ENCODE measurements around the gene SLC35F1. TPM values are rescaled to one million over a fixed set of nuclear protein-coding genes. Genes with fewer than 3 reads are reported as not detected.

SLC35F1 gene
- polyA plus RNA-seq, 2 of the 4 experiments (the other 2 are of a cell fraction), result 0.01 TPM; not detected in 1

GRCh38 chr6:118295336-118295735 is 388.3 kb downstream of the SLC35F1 start:
- Histone ChIP-seq H3K27ac (no peak overlapping the region), H3K9me3 (no peaks in the 10 kb centered on the region), H3K4me1 (no peaks in the 10 kb centered on the region), H3K4me2 (no peak overlapping the region), H3K4me3 (no peak overlapping the region)
- no peak for DNase-seq (ENCODE audit: low read depth in 1 of 2, low spot score in 1 of 2)
- FAIRE-seq, result no peak
- CTCF ChIA-PET, result interaction anchor here (1.0 kb wide), 1 partner anchor 9 kb away, joined by 3 read pairs; no protein-coding TSS in a partner anchor
- POLR2A ChIA-PET, result no interaction called here
- ATAC-seq, result no peak
- TF ChIP-seq RAD21 (conservative IDR thresholded peaks at IDR 0.05 in 1 of 2, IDR thresholded peaks at IDR 0.05 in 1 of 2) (no peak), ATOH8 (CRISPR knock-in tag; IDR thresholded peaks at IDR 0.05; ENCODE audit: low read depth) (no peak), SMC3 (IDR thresholded peaks at IDR 0.05) (no peak), KDM5A (IDR thresholded peaks at IDR 0.05) (no peak), BCL3 (IDR thresholded peaks at IDR 0.05) (no peak), HEYL (CRISPR knock-in tag; IDR thresholded peaks at IDR 0.05) (no peak), HMGXB4 (CRISPR knock-in tag; IDR thresholded peaks at IDR 0.05; ENCODE audit: borderline replicate concordance) (no peak), RARB (CRISPR knock-in tag; IDR thresholded peaks at IDR 0.05) (no peak), JUNB (IDR thresholded peaks at IDR 0.05) (no peak), NR3C1 (IDR thresholded peaks at IDR 0.05) (no peak), BHLHE40 (IDR thresholded peaks at IDR 0.05; ENCODE audit: low read depth, low read length) (no peak), REST (IDR thresholded peaks at IDR 0.05) (no peak)

GRCh38 chr6:118296129-118296901 is 389.3 kb downstream of the SLC35F1 start:
- whole genome bisulfite sequencing (ENCODE audit: missing lambda C conversion rate), result 8% methylated on average over 5 of the region's 5 CpGs
- H3K9me3 ChIP-seq, result no peaks in the 10 kb centered on the region
- H3K4me1 ChIP-seq, result no peaks in the 10 kb centered on the region
- TF ChIP-seq ZC3H11A (IDR thresholded peaks at IDR 0.05) (no peak), SMC3 (IDR thresholded peaks at IDR 0.05) (no peak), JUNB (IDR thresholded peaks at IDR 0.05) (no peak), EP300 (IDR thresholded peaks at IDR 0.05) (no peak), CTCF (IDR thresholded peaks at IDR 0.05) (no peak), RFX5 (IDR thresholded peaks at IDR 0.05) (no peak), TP53 (CRISPR knock-in tag; IDR thresholded peaks at IDR 0.05) (no peak), CEBPB (IDR thresholded peaks at IDR 0.05) (no peak)
- DNase-seq (ENCODE audit: low read depth in 1 of 2, low spot score in 1 of 2), result no peak
- CTCF ChIA-PET, result interaction anchor here (1.0 kb wide), 1 partner anchor 10 kb away, joined by 3 read pairs; no protein-coding TSS in a partner anchor
- no peak for FAIRE-seq
- no peak overlapping the region for H3K4me3 ChIP-seq
- POLR2A ChIA-PET, result no interaction called here
- H3K4me2 ChIP-seq, result no peak overlapping the region
- H3K27ac ChIP-seq, result no peak overlapping the region
- no peak for ATAC-seq
